ENCODE measurements around the gene TULP1. TPM values are rescaled to one million over a fixed set of nuclear protein-coding genes. Genes with fewer than 3 reads are reported as not detected.
"Not testable (repeated sequence)": the region's sequence is repeated elsewhere in the genome, so short reads cannot be mapped to it uniquely, and the experiment has no call there.

TULP1 gene
- total RNA-seq, 1 experiment from 2014 or later = not detected

DNA sequence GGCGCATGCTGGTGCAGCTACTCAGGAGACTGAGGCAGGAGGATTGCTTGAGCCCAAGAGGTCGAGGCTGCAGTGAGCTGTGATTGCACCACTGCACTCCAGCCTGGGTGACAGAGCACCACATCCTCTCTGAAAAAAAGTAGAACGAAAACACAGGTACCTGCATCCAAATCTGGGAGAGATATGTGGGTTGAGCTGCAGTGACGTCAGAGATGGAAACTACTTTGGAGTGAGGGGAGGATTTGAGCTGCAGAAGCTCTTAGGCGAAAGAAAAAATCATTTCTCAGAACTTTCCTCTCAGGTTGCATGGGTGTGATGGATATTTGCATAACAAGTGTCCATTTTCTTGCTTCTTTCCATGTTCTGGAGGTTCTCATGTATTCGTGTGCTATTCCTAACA is 4.0 kb upstream of the TULP1 start:
- TF ChIP-seq, protein P1, sequence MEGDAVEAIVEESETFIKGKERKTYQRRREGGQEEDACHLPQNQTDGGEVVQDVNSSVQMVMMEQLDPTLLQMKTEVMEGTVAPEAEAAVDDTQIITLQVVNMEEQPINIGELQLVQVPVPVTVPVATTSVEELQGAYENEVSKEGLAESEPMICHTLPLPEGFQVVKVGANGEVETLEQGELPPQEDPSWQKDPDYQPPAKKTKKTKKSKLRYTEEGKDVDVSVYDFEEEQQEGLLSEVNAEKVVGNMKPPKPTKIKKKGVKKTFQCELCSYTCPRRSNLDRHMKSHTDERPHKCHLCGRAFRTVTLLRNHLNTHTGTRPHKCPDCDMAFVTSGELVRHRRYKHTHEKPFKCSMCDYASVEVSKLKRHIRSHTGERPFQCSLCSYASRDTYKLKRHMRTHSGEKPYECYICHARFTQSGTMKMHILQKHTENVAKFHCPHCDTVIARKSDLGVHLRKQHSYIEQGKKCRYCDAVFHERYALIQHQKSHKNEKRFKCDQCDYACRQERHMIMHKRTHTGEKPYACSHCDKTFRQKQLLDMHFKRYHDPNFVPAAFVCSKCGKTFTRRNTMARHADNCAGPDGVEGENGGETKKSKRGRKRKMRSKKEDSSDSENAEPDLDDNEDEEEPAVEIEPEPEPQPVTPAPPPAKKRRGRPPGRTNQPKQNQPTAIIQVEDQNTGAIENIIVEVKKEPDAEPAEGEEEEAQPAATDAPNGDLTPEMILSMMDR (conservative IDR thresholded peaks at IDR 0.05; ENCODE audit: low read depth, low read length) = no peak
- no peak for TF ChIP-seq EZH2 (IDR thresholded peaks at IDR 0.05; ENCODE audit: borderline replicate concordance, low read depth, low read length, poor library complexity, severe bottlenecking)
- DNase-seq (ENCODE audit: low spot score) = no peak
- POLR2A ChIA-PET (ENCODE audit: low non-redundant PET) = no interaction called here
- CTCF ChIA-PET = interaction anchor here (0.7 kb wide), 1 partner anchor 36 kb away, joined by 4 read pairs; no protein-coding TSS in a partner anchor
- Histone ChIP-seq H3K27me3 (replicated peaks; ENCODE audit: insufficient read depth, low read depth, low read length, poor library complexity) (no peaks in the 10 kb centered on the region), H3K36me3 (ENCODE audit: insufficient read depth, low read length, poor library complexity, severe bottlenecking) (no peaks in the 10 kb centered on the region), H3K27ac (ENCODE audit: low read depth, low read length, poor library complexity, severe bottlenecking) (no peak overlapping the region), H3K4me1 (ENCODE audit: insufficient read depth, low read length, poor library complexity, severe bottlenecking) (no peaks in the 10 kb centered on the region), H3K9me3 (ENCODE audit: low read depth, low read length, poor library complexity, severe bottlenecking) (no peaks in the 10 kb centered on the region), H3K4me3 (ENCODE audit: low read depth, low read length, poor library complexity, severe bottlenecking) (no peak overlapping the region)
- intact Hi-C loops (cut with micrococcal nuclease; ENCODE audit: unreplicated experiment) = no loop called here
- no TSS peak for BruUV-seq (replicated peaks)

DNA sequence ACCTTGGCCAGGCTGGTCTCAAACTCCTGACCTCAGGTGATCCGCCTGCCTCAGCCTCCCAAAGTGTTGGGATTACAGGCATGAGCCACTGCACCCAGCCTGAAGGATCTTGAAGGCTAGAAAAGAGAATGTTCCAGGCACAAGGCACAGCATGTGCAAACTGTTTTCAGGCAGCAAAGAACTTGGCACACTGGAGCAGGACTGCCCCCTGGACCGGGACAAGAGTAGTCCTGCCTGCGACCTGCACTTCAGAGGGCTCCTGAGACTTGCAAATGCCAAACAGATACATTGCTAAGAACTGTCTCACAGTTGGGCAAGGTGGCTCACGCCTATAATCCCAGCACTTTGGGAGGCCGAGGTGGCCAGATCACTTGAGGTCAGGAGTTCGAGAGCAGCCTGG is 3.2 kb upstream of the TULP1 start:
- DNase-seq (ENCODE audit: low spot score); POLR2A ChIA-PET (ENCODE audit: low non-redundant PET); H3K4me1 ChIP-seq (ENCODE audit: insufficient read depth, low read length, poor library complexity, severe bottlenecking); H3K4me3 ChIP-seq (ENCODE audit: low read depth, low read length, poor library complexity, severe bottlenecking); H3K27ac ChIP-seq (ENCODE audit: low read depth, low read length, poor library complexity, severe bottlenecking); intact Hi-C loops (cut with micrococcal nuclease; ENCODE audit: unreplicated experiment); H3K36me3 ChIP-seq (ENCODE audit: insufficient read depth, low read length, poor library complexity, severe bottlenecking); H3K27me3 ChIP-seq (replicated peaks; ENCODE audit: insufficient read depth, low read depth, low read length, poor library complexity); H3K9me3 ChIP-seq (ENCODE audit: low read depth, low read length, poor library complexity, severe bottlenecking); BruUV-seq (replicated peaks): not testable (repeated sequence)
- CTCF ChIA-PET = interaction anchor here (0.6 to 0.7 kb wide), 2 partner anchors 38 to 59 kb away, joined by 3 read pairs; no protein-coding TSS in a partner anchor

DNA sequence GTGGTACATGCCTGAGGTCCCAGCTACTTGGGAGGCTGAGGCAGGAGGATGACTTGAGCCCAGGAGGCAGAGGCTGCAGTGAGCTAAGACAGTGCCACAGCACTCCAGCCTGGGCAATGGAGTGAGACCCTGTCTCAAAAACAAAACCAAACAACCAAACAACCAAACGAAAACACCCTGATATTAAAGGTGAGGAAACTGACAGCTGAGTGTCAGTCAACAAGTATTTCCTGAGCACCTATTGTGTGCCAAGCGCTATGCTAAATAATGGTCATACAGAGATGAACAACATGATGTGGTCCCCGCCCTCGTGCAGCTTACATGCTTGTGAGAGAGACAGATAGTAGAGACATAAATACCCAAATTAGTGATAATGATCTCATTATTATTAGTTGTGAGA is 1.9 kb upstream of the TULP1 start:
- no peaks in the 10 kb centered on the region for H3K27me3 ChIP-seq (replicated peaks; ENCODE audit: insufficient read depth, low read depth, low read length, poor library complexity)
- TF ChIP-seq, protein P1 (conservative IDR thresholded peaks at IDR 0.05; ENCODE audit: low read depth, low read length) = no peak
- no peak for TF ChIP-seq EZH2 (IDR thresholded peaks at IDR 0.05; ENCODE audit: borderline replicate concordance, low read depth, low read length, poor library complexity, severe bottlenecking)
- no peaks in the 10 kb centered on the region for H3K36me3 ChIP-seq (ENCODE audit: insufficient read depth, low read length, poor library complexity, severe bottlenecking)
- no peak overlapping the region for H3K4me3 ChIP-seq (ENCODE audit: low read depth, low read length, poor library complexity, severe bottlenecking)
- intact Hi-C loops (cut with micrococcal nuclease; ENCODE audit: unreplicated experiment) = no loop called here
- no TSS peak for BruUV-seq (replicated peaks)
- no peak overlapping the region for H3K27ac ChIP-seq (ENCODE audit: low read depth, low read length, poor library complexity, severe bottlenecking)
- POLR2A ChIA-PET (ENCODE audit: low non-redundant PET) = no interaction called here
- CTCF ChIA-PET = interaction anchor here (0.6 kb wide), 1 partner anchor 10 kb away, joined by 4 read pairs; no protein-coding TSS in a partner anchor
- no peaks in the 10 kb centered on the region for H3K9me3 ChIP-seq (ENCODE audit: low read depth, low read length, poor library complexity, severe bottlenecking)
- no peaks in the 10 kb centered on the region for H3K4me1 ChIP-seq (ENCODE audit: insufficient read depth, low read length, poor library complexity, severe bottlenecking)
- no peak for DNase-seq (ENCODE audit: low spot score)

DNA sequence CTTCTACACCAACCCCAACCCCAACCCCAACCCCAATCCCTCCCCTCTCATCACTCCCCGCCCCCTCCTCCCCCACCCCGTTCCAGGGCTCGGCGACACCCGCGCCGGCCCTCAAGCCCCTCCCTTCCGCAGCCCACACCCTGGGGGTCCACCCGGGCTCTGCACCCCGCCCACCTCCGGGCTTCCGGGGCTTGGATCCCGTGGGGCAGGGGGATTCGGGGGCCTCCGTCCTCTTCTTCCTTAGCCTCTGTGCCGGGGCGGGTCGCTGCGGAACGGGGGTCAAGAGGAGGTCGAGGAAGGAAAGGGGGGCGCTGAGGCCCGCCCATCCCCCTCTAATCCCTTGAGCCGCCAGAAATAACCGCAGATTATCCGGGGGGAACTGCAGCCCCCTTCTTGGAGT is 690 bp downstream of the TULP1 start:
- no TSS peak for BruUV-seq (replicated peaks)
- no peak overlapping the region for H3K27ac ChIP-seq (ENCODE audit: low read depth, low read length, poor library complexity, severe bottlenecking)
- H3K9me3 ChIP-seq (ENCODE audit: low read depth, low read length, poor library complexity, severe bottlenecking) = no peaks in the 10 kb centered on the region
- no peak for TF ChIP-seq EZH2 (IDR thresholded peaks at IDR 0.05; ENCODE audit: borderline replicate concordance, low read depth, low read length, poor library complexity, severe bottlenecking)
- TF ChIP-seq, protein P1 (conservative IDR thresholded peaks at IDR 0.05; ENCODE audit: low read depth, low read length) = no peak
- no peaks in the 10 kb centered on the region for H3K36me3 ChIP-seq (ENCODE audit: insufficient read depth, low read length, poor library complexity, severe bottlenecking)
- H3K4me1 ChIP-seq (ENCODE audit: insufficient read depth, low read length, poor library complexity, severe bottlenecking) = no peaks in the 10 kb centered on the region
- no peaks in the 10 kb centered on the region for H3K27me3 ChIP-seq (replicated peaks; ENCODE audit: insufficient read depth, low read depth, low read length, poor library complexity)
- intact Hi-C loops (cut with micrococcal nuclease; ENCODE audit: unreplicated experiment) = no loop called here
- H3K4me3 ChIP-seq (ENCODE audit: low read depth, low read length, poor library complexity, severe bottlenecking) = peak overlapping the region; percentile 23
- POLR2A ChIA-PET (ENCODE audit: low non-redundant PET) = no interaction called here
- CTCF ChIA-PET = no interaction called here
- no peak for DNase-seq (ENCODE audit: low spot score)

Measured in A673 (cell line).